Measurements from ENCODE around the gene GNG4.

- no peak for TF ChIP-seq CTCF (IDR thresholded peaks at IDR 0.05)
- no peak for TF ChIP-seq EZH2 (IDR thresholded peaks at IDR 0.05; ENCODE audit: borderline replicate concordance, insufficient read depth, low read depth, low read length, poor library complexity, severe bottlenecking)
These were observed 13.5 kb downstream of the GNG4 start for GRCh38 chr1:235635938-235636662.

Data from B cell (primary cell).